ENCODE data around the gene PDCD1.
"Not testable (repeated sequence)": the region's sequence is repeated elsewhere in the genome, so short reads cannot be mapped to it uniquely, and the experiment has no call there.

- TF ChIP-seq BHLHE40 (IDR thresholded peaks at IDR 0.05; ENCODE audit: borderline replicate concordance); ELF4 (IDR thresholded peaks at IDR 0.05); FOXK2 (IDR thresholded peaks at IDR 0.05): not testable (repeated sequence)
Observed at GRCh38 chr2:241833756-241834526, 24.8 kb downstream of the PDCD1 start.

All from HEK293T (cell line).